SK-N-MC (cell line): Measurements from ENCODE around the gene MRNIP.

ENCODE experiments used
- EZH2 ChIP-seq: fragments of 200-600 bp; sonication (generic); IDR thresholded peaks from one replicate; pipeline ENCODE4 v1.6.1; 2017; ENCODE audit warnings: antibody characterized with exemption
- POLR2AphosphoS5 ChIP-seq: IDR thresholded peaks from 2 replicates; pipeline ENCODE4 v1.6.1; 2012; ENCODE audit warnings: mild to moderate bottlenecking, low read depth, low read length, borderline replicate concordance

DNA sequence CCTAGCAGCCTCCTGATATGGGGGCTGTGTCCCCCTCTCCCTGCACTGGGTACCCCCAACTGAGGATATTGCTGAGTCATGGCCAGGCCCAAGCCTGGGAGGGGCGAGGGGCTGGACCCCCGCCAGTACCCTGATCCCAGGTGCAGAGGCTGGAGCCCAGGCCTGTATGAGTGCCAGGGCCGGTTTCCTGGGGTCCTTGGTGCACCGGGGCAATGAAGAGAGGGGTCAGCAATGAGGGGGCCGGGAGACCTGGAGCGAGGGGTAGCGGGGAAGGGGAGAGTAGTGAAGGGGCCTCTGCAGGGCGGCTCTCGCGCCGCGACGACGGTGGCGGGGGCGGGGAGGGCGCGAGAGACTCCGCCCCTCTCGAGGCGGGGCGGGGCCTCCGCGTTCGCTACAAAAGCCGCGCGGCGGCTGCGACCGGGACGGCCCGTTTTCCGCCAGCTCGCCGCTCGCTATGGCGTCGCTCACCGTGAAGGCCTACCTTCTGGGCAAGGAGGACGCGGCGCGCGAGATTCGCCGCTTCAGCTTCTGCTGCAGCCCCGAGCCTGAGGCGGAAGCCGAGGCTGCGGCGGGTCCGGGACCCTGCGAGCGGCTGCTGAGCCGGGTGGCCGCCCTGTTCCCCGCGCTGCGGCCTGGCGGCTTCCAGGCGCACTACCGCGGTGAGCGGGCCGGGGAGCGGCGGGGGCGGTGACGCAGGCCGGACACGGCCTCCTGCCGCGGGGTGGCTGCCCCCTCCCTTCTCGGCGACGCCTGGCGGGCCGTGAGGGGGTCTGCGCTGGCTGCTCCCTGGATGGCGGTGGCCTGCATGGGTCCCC, 37.9 kb downstream of the MRNIP start, which contains the start of gene SQSTM1:
- peak; percentile 99 for TF ChIP-seq POLR2AphosphoS5
- no peak for TF ChIP-seq EZH2
